ENCODE data around the gene INPP5D.

- no peak for TF ChIP-seq CTCF (IDR thresholded peaks at IDR 0.05; ENCODE audit: low read depth, low read length)
- no peak for TF ChIP-seq EZH2phosphoT487 (IDR thresholded peaks at IDR 0.05; ENCODE audit: low read depth)
These were observed 173.6 kb downstream of the INPP5D start for GRCh38 chr2:233233618-233234230.

All from OCI-LY3 (cell line).